ENCODE measurements around the gene STKLD1. TPM values are rescaled to one million over a fixed set of nuclear protein-coding genes. Genes with fewer than 3 reads are reported as not detected.

STKLD1 gene
- total and polyA plus RNA-seq, 9 of the 15 experiments (the other 6 are each of a cell fraction or from before 2014, with no cell fraction given), result 0.10 to 0.65 (median 0.33) TPM; not detected in 2

DNA sequence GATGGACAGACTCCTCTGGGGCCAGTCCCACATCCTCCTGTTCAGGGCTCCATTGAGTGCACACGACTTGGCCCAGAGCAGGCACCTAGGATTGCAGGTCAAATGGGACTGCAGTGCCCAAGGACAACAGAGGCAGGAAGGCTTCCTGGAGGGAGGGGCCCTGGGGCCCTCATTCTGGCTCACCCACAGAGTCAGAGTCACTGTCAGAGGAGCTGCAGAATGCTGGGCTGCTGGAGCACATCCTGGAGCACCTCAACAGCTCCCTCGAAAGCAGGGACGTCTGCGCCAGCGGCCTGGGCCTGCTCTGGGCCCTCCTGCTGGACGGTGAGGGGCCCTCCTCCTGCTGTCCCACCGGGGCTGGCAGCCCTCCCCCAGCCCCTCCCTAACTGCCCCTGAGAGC is 26.5 kb downstream of the STKLD1 start:
- ChIA-PET POLR2A (interaction anchor here (0.6 to 1.0 kb wide), 2 partner anchors 10 to 372 kb away, joined by 3 to 4 read pairs; no protein-coding TSS in a partner anchor), CTCF (ENCODE audit: low intra/inter-chr PET ratio) (no interaction called here)
- H3K4me3 ChIP-seq, result no peak overlapping the region
- H3K4me2 ChIP-seq (ENCODE audit: insufficient read depth, low read length), result no peak overlapping the region
- intact Hi-C loops (cut with micrococcal nuclease), result no loop called here
- H2AFZ ChIP-seq (ENCODE audit: low read depth, low read length), result no peak overlapping the region
- H3K9me3 ChIP-seq (replicated peaks; ENCODE audit: control insufficient read depth, insufficient read depth, low read depth, low read length), result no peaks in the 10 kb centered on the region
- TF ChIP-seq, protein P1, sequence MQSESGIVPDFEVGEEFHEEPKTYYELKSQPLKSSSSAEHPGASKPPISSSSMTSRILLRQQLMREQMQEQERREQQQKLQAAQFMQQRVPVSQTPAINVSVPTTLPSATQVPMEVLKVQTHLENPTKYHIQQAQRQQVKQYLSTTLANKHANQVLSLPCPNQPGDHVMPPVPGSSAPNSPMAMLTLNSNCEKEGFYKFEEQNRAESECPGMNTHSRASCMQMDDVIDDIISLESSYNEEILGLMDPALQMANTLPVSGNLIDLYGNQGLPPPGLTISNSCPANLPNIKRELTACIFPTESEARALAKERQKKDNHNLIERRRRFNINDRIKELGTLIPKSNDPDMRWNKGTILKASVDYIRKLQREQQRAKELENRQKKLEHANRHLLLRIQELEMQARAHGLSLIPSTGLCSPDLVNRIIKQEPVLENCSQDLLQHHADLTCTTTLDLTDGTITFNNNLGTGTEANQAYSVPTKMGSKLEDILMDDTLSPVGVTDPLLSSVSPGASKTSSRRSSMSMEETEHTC (IDR thresholded peaks at IDR 0.05), result no peak
- TF ChIP-seq ZNF347 (CRISPR knock-in tag; IDR thresholded peaks at IDR 0.05; ENCODE audit: low read depth) (no peak), CBX5 (IDR thresholded peaks at IDR 0.05; ENCODE audit: borderline replicate concordance, low read depth) (no peak), EP400 (IDR thresholded peaks at IDR 0.05) (no peak), ZNF778 (CRISPR knock-in tag; IDR thresholded peaks at IDR 0.05) (no peak), NFE2L1 (tag; IDR thresholded peaks at IDR 0.05; ENCODE audit: borderline replicate concordance, low read depth) (no peak), ZNF263 (CRISPR knock-in tag; IDR thresholded peaks at IDR 0.05; ENCODE audit: borderline replicate concordance) (peak; percentile 53; the same call in 1 of the 2 replicates), MTA2 (IDR thresholded peaks at IDR 0.05; ENCODE audit: low read depth) (no peak), BDP1 (IDR thresholded peaks at IDR 0.05; ENCODE audit: insufficient read depth, insufficient read length) (no peak), POLR2G (IDR thresholded peaks at IDR 0.05; ENCODE audit: low read depth, low read length) (peak; percentile 50; the same call in 1 of the 2 replicates)
- TF ChIP-seq, protein P2, sequence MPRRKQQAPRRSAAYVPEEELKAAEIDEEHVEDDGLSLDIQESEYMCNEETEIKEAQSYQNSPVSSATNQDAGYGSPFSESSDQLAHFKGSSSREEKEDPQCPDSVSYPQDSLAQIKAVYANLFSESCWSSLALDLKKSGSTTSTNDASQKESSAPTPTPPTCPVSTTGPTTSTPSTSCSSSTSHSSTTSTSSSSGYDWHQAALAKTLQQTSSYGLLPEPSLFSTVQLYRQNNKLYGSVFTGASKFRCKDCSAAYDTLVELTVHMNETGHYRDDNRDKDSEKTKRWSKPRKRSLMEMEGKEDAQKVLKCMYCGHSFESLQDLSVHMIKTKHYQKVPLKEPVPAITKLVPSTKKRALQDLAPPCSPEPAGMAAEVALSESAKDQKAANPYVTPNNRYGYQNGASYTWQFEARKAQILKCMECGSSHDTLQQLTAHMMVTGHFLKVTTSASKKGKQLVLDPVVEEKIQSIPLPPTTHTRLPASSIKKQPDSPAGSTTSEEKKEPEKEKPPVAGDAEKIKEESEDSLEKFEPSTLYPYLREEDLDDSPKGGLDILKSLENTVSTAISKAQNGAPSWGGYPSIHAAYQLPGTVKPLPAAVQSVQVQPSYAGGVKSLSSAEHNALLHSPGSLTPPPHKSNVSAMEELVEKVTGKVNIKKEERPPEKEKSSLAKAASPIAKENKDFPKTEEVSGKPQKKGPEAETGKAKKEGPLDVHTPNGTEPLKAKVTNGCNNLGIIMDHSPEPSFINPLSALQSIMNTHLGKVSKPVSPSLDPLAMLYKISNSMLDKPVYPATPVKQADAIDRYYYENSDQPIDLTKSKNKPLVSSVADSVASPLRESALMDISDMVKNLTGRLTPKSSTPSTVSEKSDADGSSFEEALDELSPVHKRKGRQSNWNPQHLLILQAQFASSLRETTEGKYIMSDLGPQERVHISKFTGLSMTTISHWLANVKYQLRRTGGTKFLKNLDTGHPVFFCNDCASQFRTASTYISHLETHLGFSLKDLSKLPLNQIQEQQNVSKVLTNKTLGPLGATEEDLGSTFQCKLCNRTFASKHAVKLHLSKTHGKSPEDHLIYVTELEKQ (CRISPR knock-in tag; IDR thresholded peaks at IDR 0.05), result no peak
- peaks cover 0 to 26% of the 10 kb centered on the region in 2 experiments; a peak in 3 of 5 replicates for H3K4me1 ChIP-seq (replicated peaks in 1 of 2; ENCODE audit: control insufficient read depth in 2 of 2, insufficient read depth in 2 of 2, low read length in 2 of 2)
- H3K27ac ChIP-seq (ENCODE audit: extremely low read depth, low read depth, low read length), result no peak overlapping the region
- DNase-seq (ENCODE audit: extremely low read depth in 1 of 4, low spot score in 3 of 4) (no peak), ATAC-seq (no peak), FAIRE-seq (no peak)
- no TSS peak for BruUV-seq (replicated peaks)
- H3K27me3 ChIP-seq (ENCODE audit: control insufficient read depth in 2 of 2, insufficient read depth in 2 of 2, low read length in 2 of 2), result peaks cover 0 to 1% of the 10 kb centered on the region in 2 experiments; a peak in 1 of 5 replicates
- WGBS (ENCODE audit: insufficient coverage, low coverage, missing lambda C conversion rate), result 63% methylated on average over 3 of the region's 7 CpGs
- in situ Hi-C loops (cut with MboI), result no loop called here
- peak overlapping the region in 1 of 2 experiments; percentile 60; a peak in 1 of 4 replicates for H3K9ac ChIP-seq (ENCODE audit: insufficient read depth in 1 of 2, low read depth in 2 of 2, low read length in 2 of 2)
- H3K36me3 ChIP-seq (ENCODE audit: control insufficient read depth, insufficient read depth, low read length), result peaks cover 46% of the 10 kb centered on the region; the same call in 2 of the 3 replicates
- peaks cover 11% of the 10 kb centered on the region for H4K20me1 ChIP-seq (replicated peaks; ENCODE audit: control insufficient read depth, insufficient read depth, low read length)
- H3K9me1 ChIP-seq (ENCODE audit: control insufficient read depth, insufficient read depth, low read length), result no peaks in the 10 kb centered on the region
- no peaks in the 10 kb centered on the region for H3K79me2 ChIP-seq (ENCODE audit: control insufficient read depth, insufficient read depth, low read length)

All from K562 (cell line).